ENCODE results near the gene MACROD2.

DNA sequence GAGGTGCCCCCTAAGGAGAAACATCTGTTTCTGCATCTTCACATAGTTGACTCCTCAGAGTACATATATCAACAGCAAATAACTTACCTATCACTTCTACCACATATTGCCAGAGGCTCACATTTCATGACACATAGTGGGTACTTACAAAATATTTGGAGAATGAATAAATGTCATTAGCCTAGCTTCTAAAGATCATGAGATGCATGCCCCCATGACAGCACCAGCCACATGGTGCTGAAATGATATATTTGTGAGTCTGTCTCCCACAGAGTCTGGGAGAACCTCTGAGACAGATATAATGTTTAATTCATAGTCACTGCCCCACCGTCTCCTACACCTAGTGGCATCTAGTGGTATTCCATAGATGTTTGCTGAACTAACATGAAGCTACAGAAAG is 2022.3 kb downstream of the MACROD2 start:
- TF ChIP-seq HOXA7 (CRISPR knock-in tag; IDR thresholded peaks at IDR 0.05; ENCODE audit: borderline replicate concordance) (no peak), ZNF366 (tag by site-specific recombination; conservative IDR thresholded peaks at IDR 0.05) (no peak), ZNF416 (tag by site-specific recombination; IDR thresholded peaks at IDR 0.05) (no peak), ZNF140 (tag by site-specific recombination; IDR thresholded peaks at IDR 0.05) (no peak), ZNF324 (tag by site-specific recombination; IDR thresholded peaks at IDR 0.05) (no peak), ZNF248 (tag by site-specific recombination; IDR thresholded peaks at IDR 0.05) (no peak), ZNF184 (tag by site-specific recombination; IDR thresholded peaks at IDR 0.05) (no peak), ZNF239 (tag by site-specific recombination; IDR thresholded peaks at IDR 0.05) (no peak), ZNF138 (tag by site-specific recombination; IDR thresholded peaks at IDR 0.05; ENCODE audit: borderline replicate concordance) (no peak)
- TF ChIP-seq, protein P1, sequence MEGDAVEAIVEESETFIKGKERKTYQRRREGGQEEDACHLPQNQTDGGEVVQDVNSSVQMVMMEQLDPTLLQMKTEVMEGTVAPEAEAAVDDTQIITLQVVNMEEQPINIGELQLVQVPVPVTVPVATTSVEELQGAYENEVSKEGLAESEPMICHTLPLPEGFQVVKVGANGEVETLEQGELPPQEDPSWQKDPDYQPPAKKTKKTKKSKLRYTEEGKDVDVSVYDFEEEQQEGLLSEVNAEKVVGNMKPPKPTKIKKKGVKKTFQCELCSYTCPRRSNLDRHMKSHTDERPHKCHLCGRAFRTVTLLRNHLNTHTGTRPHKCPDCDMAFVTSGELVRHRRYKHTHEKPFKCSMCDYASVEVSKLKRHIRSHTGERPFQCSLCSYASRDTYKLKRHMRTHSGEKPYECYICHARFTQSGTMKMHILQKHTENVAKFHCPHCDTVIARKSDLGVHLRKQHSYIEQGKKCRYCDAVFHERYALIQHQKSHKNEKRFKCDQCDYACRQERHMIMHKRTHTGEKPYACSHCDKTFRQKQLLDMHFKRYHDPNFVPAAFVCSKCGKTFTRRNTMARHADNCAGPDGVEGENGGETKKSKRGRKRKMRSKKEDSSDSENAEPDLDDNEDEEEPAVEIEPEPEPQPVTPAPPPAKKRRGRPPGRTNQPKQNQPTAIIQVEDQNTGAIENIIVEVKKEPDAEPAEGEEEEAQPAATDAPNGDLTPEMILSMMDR (tag by site-specific recombination; IDR thresholded peaks at IDR 0.05) = no peak
- TF ChIP-seq, protein P2, sequence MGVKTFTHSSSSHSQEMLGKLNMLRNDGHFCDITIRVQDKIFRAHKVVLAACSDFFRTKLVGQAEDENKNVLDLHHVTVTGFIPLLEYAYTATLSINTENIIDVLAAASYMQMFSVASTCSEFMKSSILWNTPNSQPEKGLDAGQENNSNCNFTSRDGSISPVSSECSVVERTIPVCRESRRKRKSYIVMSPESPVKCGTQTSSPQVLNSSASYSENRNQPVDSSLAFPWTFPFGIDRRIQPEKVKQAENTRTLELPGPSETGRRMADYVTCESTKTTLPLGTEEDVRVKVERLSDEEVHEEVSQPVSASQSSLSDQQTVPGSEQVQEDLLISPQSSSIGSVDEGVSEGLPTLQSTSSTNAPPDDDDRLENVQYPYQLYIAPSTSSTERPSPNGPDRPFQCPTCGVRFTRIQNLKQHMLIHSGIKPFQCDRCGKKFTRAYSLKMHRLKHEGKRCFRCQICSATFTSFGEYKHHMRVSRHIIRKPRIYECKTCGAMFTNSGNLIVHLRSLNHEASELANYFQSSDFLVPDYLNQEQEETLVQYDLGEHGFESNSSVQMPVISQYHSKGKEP (tag by site-specific recombination; IDR thresholded peaks at IDR 0.05) = no peak
